Measurements from ENCODE around the gene BRD7. TPM values are rescaled to one million over a fixed set of nuclear protein-coding genes. Genes with fewer than 3 reads are reported as not detected.

Gene BRD7
- total and polyA plus RNA-seq, 4 donors: 37.7 to 90.2 (median 58.8) TPM

GRCh38 chr16:50273888-50274325, 94.9 kb downstream of the BRD7 start:
- Histone ChIP-seq H3K27me3 (ENCODE audit: control insufficient read depth in 1 of 2, insufficient read depth in 2 of 2, low read length in 1 of 2) (no peaks in the 10 kb centered on the region), H3K4me3 (ENCODE audit: low read length in 2 of 2) (no peak overlapping the region), H3K9me3 (ENCODE audit: control insufficient read depth, low read length) (no peaks in the 10 kb centered on the region), H3K27ac (ENCODE audit: low read depth in 1 of 2, low read length in 2 of 2) (no peak overlapping the region), H3K36me3 (ENCODE audit: control insufficient read depth in 1 of 2, insufficient read depth in 2 of 2, low read length in 1 of 2) (no peaks in the 10 kb centered on the region), H3K4me1 (ENCODE audit: control insufficient read depth in 1 of 2, insufficient read depth in 2 of 2, low read length in 2 of 2) (no peaks in the 10 kb centered on the region)
- WGBS, 2 donors: 89 to 91% methylated on average over 13 of the region's 13 CpGs
- intact Hi-C loops (cut with DNase I): no loop called here
- DNase-seq: peak; percentile 66 to 68
- peak; percentile 15 for ATAC-seq (ENCODE audit: low FRiP score)

GRCh38 chr16:50273382-50273690, 95.5 kb downstream of the BRD7 start:
- DNase-seq (peak in 1 of 2 donors; percentile 42), ATAC-seq (ENCODE audit: low FRiP score) (no peak)
- WGBS, 2 donors: 93 to 94% methylated on average over 2 of the region's 2 CpGs
- intact Hi-C loops (cut with DNase I): no loop called here
- Histone ChIP-seq H3K36me3 (ENCODE audit: control insufficient read depth in 1 of 2, insufficient read depth in 2 of 2, low read length in 1 of 2) (no peaks in the 10 kb centered on the region), H3K27ac (ENCODE audit: low read depth in 1 of 2, low read length in 2 of 2) (no peak overlapping the region), H3K4me1 (ENCODE audit: control insufficient read depth in 1 of 2, insufficient read depth in 2 of 2, low read length in 2 of 2) (no peaks in the 10 kb centered on the region), H3K27me3 (ENCODE audit: control insufficient read depth in 1 of 2, insufficient read depth in 2 of 2, low read length in 1 of 2) (no peaks in the 10 kb centered on the region), H3K4me3 (ENCODE audit: low read length in 2 of 2) (no peak overlapping the region), H3K9me3 (ENCODE audit: control insufficient read depth, low read length) (no peaks in the 10 kb centered on the region)

- H3K4me1 ChIP-seq (ENCODE audit: control insufficient read depth in 1 of 2, insufficient read depth in 2 of 2, low read length in 2 of 2): no peaks in the 10 kb centered on the region
- ATAC-seq (ENCODE audit: low FRiP score): no peak
- DNase-seq: peak in 1 of 2 donors; percentile 45
- H3K4me3 ChIP-seq (ENCODE audit: low read length in 2 of 2): no peak overlapping the region
- no peak overlapping the region for H3K27ac ChIP-seq (ENCODE audit: low read depth in 1 of 2, low read length in 2 of 2)
- H3K27me3 ChIP-seq (ENCODE audit: control insufficient read depth in 1 of 2, insufficient read depth in 2 of 2, low read length in 1 of 2): no peaks in the 10 kb centered on the region
- 95 to 98% methylated on average over 5 of the region's 5 CpGs for WGBS, 2 donors
- H3K36me3 ChIP-seq (ENCODE audit: control insufficient read depth in 1 of 2, insufficient read depth in 2 of 2, low read length in 1 of 2): no peaks in the 10 kb centered on the region
- H3K9me3 ChIP-seq (ENCODE audit: control insufficient read depth, low read length): no peaks in the 10 kb centered on the region
- intact Hi-C loops (cut with DNase I): no loop called here
These were observed 96.0 kb downstream of the BRD7 start for GRCh38 chr16:50272687-50273381.

GRCh38 chr16:50272111-50272571, 96.6 kb downstream of the BRD7 start:
- Histone ChIP-seq H3K27ac (ENCODE audit: low read depth in 1 of 2, low read length in 2 of 2) (no peak overlapping the region), H3K9me3 (ENCODE audit: control insufficient read depth, low read length) (no peaks in the 10 kb centered on the region), H3K36me3 (ENCODE audit: control insufficient read depth in 1 of 2, insufficient read depth in 2 of 2, low read length in 1 of 2) (no peaks in the 10 kb centered on the region), H3K4me3 (ENCODE audit: low read length in 2 of 2) (no peak overlapping the region), H3K27me3 (ENCODE audit: control insufficient read depth in 1 of 2, insufficient read depth in 2 of 2, low read length in 1 of 2) (no peaks in the 10 kb centered on the region), H3K4me1 (ENCODE audit: control insufficient read depth in 1 of 2, insufficient read depth in 2 of 2, low read length in 2 of 2) (no peaks in the 10 kb centered on the region)
- DNase-seq: peak; percentile 49 to 51
- ATAC-seq (ENCODE audit: low FRiP score): no peak
- 88 to 92% methylated on average over 7 of the region's 7 CpGs for WGBS, 2 donors
- intact Hi-C loops (cut with DNase I): no loop called here

- Histone ChIP-seq H3K27me3 (ENCODE audit: control insufficient read depth in 1 of 2, insufficient read depth in 2 of 2, low read length in 1 of 2) (no peaks in the 10 kb centered on the region), H3K9me3 (ENCODE audit: control insufficient read depth, low read length) (no peaks in the 10 kb centered on the region), H3K27ac (ENCODE audit: low read depth in 1 of 2, low read length in 2 of 2) (no peak overlapping the region), H3K4me1 (ENCODE audit: control insufficient read depth in 1 of 2, insufficient read depth in 2 of 2, low read length in 2 of 2) (no peaks in the 10 kb centered on the region), H3K36me3 (ENCODE audit: control insufficient read depth in 1 of 2, insufficient read depth in 2 of 2, low read length in 1 of 2) (no peaks in the 10 kb centered on the region), H3K4me3 (ENCODE audit: low read length in 2 of 2) (no peak overlapping the region)
- DNase-seq (peak; percentile 25 to 67), ATAC-seq (ENCODE audit: low FRiP score) (no peak)
- intact Hi-C loops (cut with DNase I): no loop called here
- 92 to 94% methylated on average over 15 of the region's 15 CpGs for WGBS, 2 donors
These were observed 97.4 kb downstream of the BRD7 start for GRCh38 chr16:50271148-50272041.

- WGBS, 2 donors: 95 to 97% methylated on average over 13 of the region's 13 CpGs
- DNase-seq (peak; percentile 42 to 60), ATAC-seq (ENCODE audit: low FRiP score) (no peak)
These were observed 98.2 kb downstream of the BRD7 start for GRCh38 chr16:50270510-50271147.

GRCh38 chr16:50269769-50270509, 98.8 kb downstream of the BRD7 start:
- H3K27me3 ChIP-seq (ENCODE audit: control insufficient read depth in 1 of 2, insufficient read depth in 2 of 2, low read length in 1 of 2): no peaks in the 10 kb centered on the region
- H3K36me3 ChIP-seq (ENCODE audit: control insufficient read depth in 1 of 2, insufficient read depth in 2 of 2, low read length in 1 of 2): no peaks in the 10 kb centered on the region
- 88% methylated on average over 12 of the region's 12 CpGs for WGBS, 2 donors
- no peak overlapping the region for H3K27ac ChIP-seq (ENCODE audit: low read depth in 1 of 2, low read length in 2 of 2)
- H3K9me3 ChIP-seq (ENCODE audit: control insufficient read depth, low read length): no peaks in the 10 kb centered on the region
- intact Hi-C loops (cut with DNase I): loop anchor here in 1 of 2 donors (10.0 kb wide), 1 partner anchor 245 kb away; no protein-coding TSS in a partner anchor
- no peak for ATAC-seq (ENCODE audit: low FRiP score)
- H3K4me1 ChIP-seq (ENCODE audit: control insufficient read depth in 1 of 2, insufficient read depth in 2 of 2, low read length in 2 of 2): no peaks in the 10 kb centered on the region
- H3K4me3 ChIP-seq (ENCODE audit: low read length in 2 of 2): no peak overlapping the region
- peak; percentile 32 to 37 for DNase-seq

More at GRCh38 chr16:50270510-50271147, 98.2 kb downstream of the BRD7 start:
- intact Hi-C loops (cut with DNase I): no loop called here
- no peak overlapping the region for H3K4me3 ChIP-seq (ENCODE audit: low read length in 2 of 2)
- H3K4me1 ChIP-seq (ENCODE audit: control insufficient read depth in 1 of 2, insufficient read depth in 2 of 2, low read length in 2 of 2): no peaks in the 10 kb centered on the region
- no peak overlapping the region for H3K27ac ChIP-seq (ENCODE audit: low read depth in 1 of 2, low read length in 2 of 2)
- H3K36me3 ChIP-seq (ENCODE audit: control insufficient read depth in 1 of 2, insufficient read depth in 2 of 2, low read length in 1 of 2): no peaks in the 10 kb centered on the region
- H3K9me3 ChIP-seq (ENCODE audit: control insufficient read depth, low read length): no peaks in the 10 kb centered on the region
- H3K27me3 ChIP-seq (ENCODE audit: control insufficient read depth in 1 of 2, insufficient read depth in 2 of 2, low read length in 1 of 2): no peaks in the 10 kb centered on the region

- WGBS, 2 donors: 96 to 98% methylated on average over 13 of the region's 13 CpGs
- Histone ChIP-seq H3K4me1 (ENCODE audit: control insufficient read depth in 1 of 2, insufficient read depth in 2 of 2, low read length in 2 of 2) (no peaks in the 10 kb centered on the region), H3K36me3 (ENCODE audit: control insufficient read depth in 1 of 2, insufficient read depth in 2 of 2, low read length in 1 of 2) (no peaks in the 10 kb centered on the region), H3K27me3 (ENCODE audit: control insufficient read depth in 1 of 2, insufficient read depth in 2 of 2, low read length in 1 of 2) (no peaks in the 10 kb centered on the region), H3K4me3 (ENCODE audit: low read length in 2 of 2) (no peak overlapping the region), H3K9me3 (ENCODE audit: control insufficient read depth, low read length) (no peaks in the 10 kb centered on the region), H3K27ac (ENCODE audit: low read depth in 1 of 2, low read length in 2 of 2) (no peak overlapping the region)
- no peak for ATAC-seq (ENCODE audit: low FRiP score)
- intact Hi-C loops (cut with DNase I): loop anchor here in 1 of 2 donors (10.0 kb wide), 1 partner anchor 246 kb away; no protein-coding TSS in a partner anchor
- DNase-seq: peak; percentile 34 to 61
These were observed 99.6 kb downstream of the BRD7 start for GRCh38 chr16:50269061-50269705.
